Measurements from ENCODE around the gene KIAA0513. TPM values are rescaled to one million over a fixed set of nuclear protein-coding genes. Genes with fewer than 3 reads are reported as not detected.
A peak's percentile ranks its signal among the peaks of the same experiment; 100 is the strongest.

Gene KIAA0513
- total and polyA plus RNA-seq, 2 donors (not counting 3 experiments of a cell fraction or from before 2014, with no cell fraction given): 1.8 to 4.3 TPM

GRCh38 chr16:85028685-85029407 is 1.3 kb downstream of the KIAA0513 start:
- Histone ChIP-seq H3K79me2 (ENCODE audit: control insufficient read depth, insufficient read depth, low read length) (no peaks in the 10 kb centered on the region), H3K9me3 (replicated peaks; ENCODE audit: control insufficient read depth, insufficient read depth, low read length) (no peaks in the 10 kb centered on the region), H3K27ac (ENCODE audit: insufficient read depth, low read depth, low read length) (no peak overlapping the region), H3K27me3 (ENCODE audit: control insufficient read depth in 2 of 2, insufficient read depth in 2 of 2, low read length in 2 of 2) (no peaks in the 10 kb centered on the region), H3K9me1 (replicated peaks; ENCODE audit: control insufficient read depth, extremely low read depth, insufficient read depth, low read length) (no peaks in the 10 kb centered on the region), H3K4me1 (ENCODE audit: control insufficient read depth, extremely low read depth, insufficient read depth, low read length) (peaks cover 24% of the 10 kb centered on the region), H3K4me2 (ENCODE audit: insufficient read depth, low read length) (peak overlapping the region; percentile 69), H4K20me1 (replicated peaks; ENCODE audit: control insufficient read depth, extremely low read depth, insufficient read depth, low read length) (no peaks in the 10 kb centered on the region), H3K36me3 (ENCODE audit: control insufficient read depth in 2 of 2, extremely low read depth in 1 of 2, insufficient read depth in 2 of 2, low read length in 2 of 2) (no peaks in the 10 kb centered on the region), H3K4me3 (replicated peaks in 1 of 3; ENCODE audit: insufficient read depth in 1 of 3, low read depth in 1 of 3, low read length in 3 of 3) (peak overlapping the region in 1 of 3 experiments; percentile 9), H2AFZ (ENCODE audit: low read depth, low read length) (peak overlapping the region; percentile 9), H3K9ac (replicated peaks; ENCODE audit: extremely low read depth, insufficient read depth, low read length) (no peak overlapping the region)
- dilution Hi-C loops (cut with MboI; ENCODE audit: extremely low pct_ligation_motif_present, low sequenced_read_pairs): no loop called here
- BruUV-seq (replicated peaks): no TSS peak
- FAIRE-seq (peak; percentile 76), DNase-seq (ENCODE audit: low read depth, low spot score) (peak; percentile 84)
- no peak for TF ChIP-seq CTCF (IDR thresholded peaks at IDR 0.05; ENCODE audit: extremely low read depth in 1 of 2, insufficient read depth in 1 of 2, low read depth in 1 of 2, low read length in 2 of 2)
- peak; percentile 16 for TF ChIP-seq FOS (IDR thresholded peaks at IDR 0.05; ENCODE audit: borderline replicate concordance, insufficient read depth, low read length)
- CTCF ChIA-PET: interaction anchor here (0.8 to 3.6 kb wide), 4 partner anchors 16 to 58 kb away, joined by 3 to 32 read pairs (median 7); partner anchors contain the start of gene ZDHHC7
- POLR2A ChIA-PET: interaction anchor here (0.6 kb wide), 1 partner anchor 359 kb away, joined by 4 read pairs; no protein-coding TSS in a partner anchor
- intact Hi-C loops (cut with micrococcal nuclease): loop anchor here (5.0 kb wide), 1 partner anchor 58 kb away; no protein-coding TSS in a partner anchor

- FAIRE-seq (no peak), DNase-seq (ENCODE audit: low read depth, low spot score) (no peak)
- Histone ChIP-seq H3K4me3 (replicated peaks in 1 of 3; ENCODE audit: insufficient read depth in 1 of 3, low read depth in 1 of 3, low read length in 3 of 3) (no peak overlapping the region), H3K27me3 (ENCODE audit: control insufficient read depth in 2 of 2, insufficient read depth in 2 of 2, low read length in 2 of 2) (no peaks in the 10 kb centered on the region), H3K36me3 (ENCODE audit: control insufficient read depth in 2 of 2, extremely low read depth in 1 of 2, insufficient read depth in 2 of 2, low read length in 2 of 2) (no peaks in the 10 kb centered on the region), H3K4me2 (ENCODE audit: insufficient read depth, low read length) (peak overlapping the region; percentile 69), H3K27ac (ENCODE audit: insufficient read depth, low read depth, low read length) (no peak overlapping the region), H3K9me3 (replicated peaks; ENCODE audit: control insufficient read depth, insufficient read depth, low read length) (no peaks in the 10 kb centered on the region), H2AFZ (ENCODE audit: low read depth, low read length) (no peak overlapping the region), H3K4me1 (ENCODE audit: control insufficient read depth, extremely low read depth, insufficient read depth, low read length) (peaks cover 24% of the 10 kb centered on the region), H4K20me1 (replicated peaks; ENCODE audit: control insufficient read depth, extremely low read depth, insufficient read depth, low read length) (no peaks in the 10 kb centered on the region), H3K9ac (replicated peaks; ENCODE audit: extremely low read depth, insufficient read depth, low read length) (no peak overlapping the region), H3K9me1 (replicated peaks; ENCODE audit: control insufficient read depth, extremely low read depth, insufficient read depth, low read length) (no peaks in the 10 kb centered on the region), H3K79me2 (ENCODE audit: control insufficient read depth, insufficient read depth, low read length) (no peaks in the 10 kb centered on the region)
- TF ChIP-seq FOS (IDR thresholded peaks at IDR 0.05; ENCODE audit: borderline replicate concordance, insufficient read depth, low read length): peak; percentile 54
- TF ChIP-seq JUN (IDR thresholded peaks at IDR 0.05; ENCODE audit: borderline replicate concordance, insufficient read depth, insufficient read length, low read depth): peak; percentile 17
- no peak for TF ChIP-seq GATA2 (IDR thresholded peaks at IDR 0.05; ENCODE audit: insufficient read depth, insufficient read length, low read depth, low read length)
- ChIA-PET POLR2A (no interaction called here), CTCF (interaction anchor here (2.1 kb wide), 1 partner anchor 57 kb away, joined by 11 read pairs; no protein-coding TSS in a partner anchor)
- dilution Hi-C loops (cut with MboI; ENCODE audit: extremely low pct_ligation_motif_present, low sequenced_read_pairs): no loop called here
- no TSS peak for BruUV-seq (replicated peaks)
- intact Hi-C loops (cut with micrococcal nuclease): loop anchor here (5.0 kb wide), 1 partner anchor 58 kb away; no protein-coding TSS in a partner anchor
Measured at GRCh38 chr16:85029408-85029784, 1.8 kb downstream of the KIAA0513 start.

All from endothelial cell of umbilical vein (primary cell).